DND-41 (cell line): ENCODE data around the gene VSIG1.

Experiments used
- CTCF ChIP-seq: IDR thresholded peaks from 2 replicates; pipeline ENCODE4 v1.5.1; 2012; ENCODE audit warnings: borderline replicate concordance, low read length, moderate library complexity, mild to moderate bottlenecking; ENCODE audit not compliant: poor library complexity, severe bottlenecking; ENCODE audit errors: extremely low read depth
- EZH2 ChIP-seq: IDR thresholded peaks from 3 replicates; pipeline ENCODE4 v1.6.1; 2012; ENCODE audit warnings: borderline replicate concordance, low read depth, mild to moderate bottlenecking, moderate library complexity, low read length, inconsistent platforms; ENCODE audit not compliant: severe bottlenecking

- TF ChIP-seq CTCF (no peak), EZH2 (no peak)
These were observed 81.8 kb downstream of the VSIG1 start for GRCh38 chrX:108126661-108127060.
